HG02884 (cell line): ENCODE measurements around the gene FSTL5.

Experiments used
- ATAC-seq: cut with Tn5 transposase; IDR thresholded peaks from one replicate; pipeline ENCODE4 v1.9.1; 2021; ENCODE audit warnings: mild to moderate bottlenecking, moderate library complexity; ENCODE audit not compliant: unreplicated experiment

FSTL5 gene

GRCh38 chr4:161721947-161722346 is 441.9 kb downstream of the FSTL5 start:
- no peak for ATAC-seq

- no peak for ATAC-seq
Observed at GRCh38 chr4:161717084-161717483, 446.7 kb downstream of the FSTL5 start.

- ATAC-seq = no peak
Observed at GRCh38 chr4:161714931-161715330, 448.9 kb downstream of the FSTL5 start.

- no peak for ATAC-seq
Observed at GRCh38 chr4:161714022-161714751, 449.6 kb downstream of the FSTL5 start.

- ATAC-seq = no peak
Observed at GRCh38 chr4:161704653-161705052, 459.1 kb downstream of the FSTL5 start.

GRCh38 chr4:161704040-161704439 is 459.8 kb downstream of the FSTL5 start:
- no peak for ATAC-seq

GRCh38 chr4:161702287-161702686 is 461.5 kb downstream of the FSTL5 start:
- ATAC-seq = no peak

- ATAC-seq = no peak
Observed at GRCh38 chr4:161696944-161697343, 466.9 kb downstream of the FSTL5 start.

GRCh38 chr4:161680146-161680545 is 483.7 kb downstream of the FSTL5 start:
- ATAC-seq = no peak

GRCh38 chr4:161664740-161665139 is 499.1 kb downstream of the FSTL5 start:
- no peak for ATAC-seq

GRCh38 chr4:161663844-161664243 is 500.0 kb downstream of the FSTL5 start:
- no peak for ATAC-seq

GRCh38 chr4:161658676-161659075 is 505.1 kb downstream of the FSTL5 start:
- ATAC-seq = no peak

- no peak for ATAC-seq
Observed at GRCh38 chr4:161657616-161658015, 506.2 kb downstream of the FSTL5 start.

GRCh38 chr4:161656594-161656993 is 507.2 kb downstream of the FSTL5 start:
- ATAC-seq = no peak

GRCh38 chr4:161655148-161655547 is 508.7 kb downstream of the FSTL5 start:
- ATAC-seq = no peak

- no peak for ATAC-seq
Observed at GRCh38 chr4:161653697-161654096, 510.1 kb downstream of the FSTL5 start.

GRCh38 chr4:161651586-161651985 is 512.2 kb downstream of the FSTL5 start:
- no peak for ATAC-seq

- ATAC-seq = no peak
Observed at GRCh38 chr4:161650812-161651211, 513.0 kb downstream of the FSTL5 start.

- ATAC-seq = no peak
Observed at GRCh38 chr4:161647757-161648156, 516.0 kb downstream of the FSTL5 start.

- no peak for ATAC-seq
Observed at GRCh38 chr4:161642708-161643107, 521.1 kb downstream of the FSTL5 start.

- no peak for ATAC-seq
Observed at GRCh38 chr4:161629694-161630441, 533.9 kb downstream of the FSTL5 start.

- no peak for ATAC-seq
Observed at GRCh38 chr4:161604516-161605300, 559.1 kb downstream of the FSTL5 start.
